NCI-H187 (cell line): ENCODE results near the gene EPN2.
"Not testable (repeated sequence)": the region's sequence is repeated elsewhere in the genome, so short reads cannot be mapped to it uniquely, and the experiment has no call there.

ENCODE experiments used
- DNase-seq, 2 experiments: peaks; one replicate each; lab custom pipeline; 2025; lab: John Stamatoyannopoulos, UW

The EPN2 gene

GRCh38 chr17:19345486-19346350, 108.6 kb downstream of the EPN2 start:
- no peak for DNase-seq

- DNase-seq, result no peak
These were observed 109.4 kb downstream of the EPN2 start for GRCh38 chr17:19346351-19347255.

- no peak for DNase-seq
These were observed 110.3 kb downstream of the EPN2 start for GRCh38 chr17:19347323-19348080.

GRCh38 chr17:19348081-19348650, 111.0 kb downstream of the EPN2 start:
- DNase-seq, result no peak

GRCh38 chr17:19348806-19349205, 111.6 kb downstream of the EPN2 start:
- DNase-seq, result no peak

- not testable (repeated sequence) for DNase-seq
These were observed 116.2 kb downstream of the EPN2 start for GRCh38 chr17:19353401-19353800.

GRCh38 chr17:19354748-19355147, 117.6 kb downstream of the EPN2 start:
- DNase-seq, result no peak

GRCh38 chr17:19357351-19357750, 120.2 kb downstream of the EPN2 start:
- DNase-seq, result no peak

GRCh38 chr17:19357761-19358160, 120.6 kb downstream of the EPN2 start:
- no peak for DNase-seq

- DNase-seq, result no peak
These were observed 122.0 kb downstream of the EPN2 start for GRCh38 chr17:19359151-19359550.

- no peak for DNase-seq
These were observed 122.7 kb downstream of the EPN2 start for GRCh38 chr17:19359856-19360255.

GRCh38 chr17:19360772-19361171, 123.6 kb downstream of the EPN2 start:
- DNase-seq, result no peak

- DNase-seq, result no peak
These were observed 124.2 kb downstream of the EPN2 start for GRCh38 chr17:19361326-19361725.

- DNase-seq, result no peak
These were observed 124.7 kb downstream of the EPN2 start for GRCh38 chr17:19361944-19362276.

- peak; percentile 71 to 83 for DNase-seq
These were observed 125.3 kb downstream of the EPN2 start, which contains the start of gene B9D1 for GRCh38 chr17:19362277-19363113. TSS of gene B9D1 (minus strand) at chr17:19362723. CDS start at chr17:19362569, 154 bp downstream.

GRCh38 chr17:19363114-19363438, 125.9 kb downstream of the EPN2 start:
- DNase-seq, result no peak

GRCh38 chr17:19363460-19364035, 126.4 kb downstream of the EPN2 start:
- DNase-seq, result no peak

GRCh38 chr17:19364699-19365498, 127.7 kb downstream of the EPN2 start:
- DNase-seq, result no peak

GRCh38 chr17:19365499-19365817, 128.3 kb downstream of the EPN2 start:
- DNase-seq, result no peak
